NCI-H446 (cell line): ENCODE measurements around the gene LAMA2.

Source experiments
- DNase-seq, 2 experiments: peaks; one replicate each; lab custom pipeline; 2025; lab: John Stamatoyannopoulos, UW

The LAMA2 gene

GRCh38 chr6:129448965-129449364 is 566.0 kb downstream of the LAMA2 start:
- no peak for DNase-seq

- no peak for DNase-seq
These were observed 568.2 kb downstream of the LAMA2 start for GRCh38 chr6:129451187-129451586.

- no peak for DNase-seq
These were observed 570.1 kb downstream of the LAMA2 start for GRCh38 chr6:129453073-129453472.

GRCh38 chr6:129454488-129454887 is 571.5 kb downstream of the LAMA2 start:
- no peak for DNase-seq

- DNase-seq = no peak
These were observed 572.3 kb downstream of the LAMA2 start for GRCh38 chr6:129455126-129455769.

GRCh38 chr6:129460221-129460620 is 577.3 kb downstream of the LAMA2 start:
- no peak for DNase-seq

GRCh38 chr6:129469070-129469662 is 586.2 kb downstream of the LAMA2 start:
- no peak for DNase-seq

- no peak for DNase-seq
These were observed 589.3 kb downstream of the LAMA2 start for GRCh38 chr6:129472239-129472638.

GRCh38 chr6:129473546-129473945 is 590.6 kb downstream of the LAMA2 start:
- no peak for DNase-seq

GRCh38 chr6:129475477-129476247 is 592.7 kb downstream of the LAMA2 start:
- no peak for DNase-seq

GRCh38 chr6:129476248-129476564 is 593.3 kb downstream of the LAMA2 start:
- DNase-seq = no peak

GRCh38 chr6:129476810-129477209 is 593.9 kb downstream of the LAMA2 start:
- DNase-seq = no peak

- no peak for DNase-seq
These were observed 595.4 kb downstream of the LAMA2 start for GRCh38 chr6:129478379-129478778.

GRCh38 chr6:129481706-129482105 is 598.8 kb downstream of the LAMA2 start:
- no peak for DNase-seq

GRCh38 chr6:129485746-129486145 is 602.8 kb downstream of the LAMA2 start:
- no peak for DNase-seq

- DNase-seq = no peak
These were observed 603.4 kb downstream of the LAMA2 start for GRCh38 chr6:129486327-129486726.

- no peak for DNase-seq
These were observed 605.4 kb downstream of the LAMA2 start for GRCh38 chr6:129488313-129488712.

- no peak for DNase-seq
These were observed 606.4 kb downstream of the LAMA2 start for GRCh38 chr6:129489215-129489765.

GRCh38 chr6:129490521-129491255 is 607.8 kb downstream of the LAMA2 start:
- no peak for DNase-seq

- DNase-seq = no peak
These were observed 608.5 kb downstream of the LAMA2 start for GRCh38 chr6:129491436-129491835.

- no peak for DNase-seq
These were observed 609.3 kb downstream of the LAMA2 start for GRCh38 chr6:129492260-129492659.

- DNase-seq = no peak
These were observed 610.5 kb downstream of the LAMA2 start for GRCh38 chr6:129493354-129493902.
